OCI-LY3 (cell line): ENCODE measurements around the gene ITGBL1.

Experiments used
- H2AFZ ChIP-seq: fragments of 200-600, 300-600 bp; shearing (Covaris generic); 2 replicates; pipeline ENCODE4 v1.6.0; 2014; ENCODE audit warnings: antibody characterized with exemption, low read depth, low read length
- H3K27ac ChIP-seq: fragments of 200-600, 300-600 bp; sonication (generic); 2 replicates; pipeline ENCODE4 v1.5.1; 2014; ENCODE audit warnings: mild to moderate bottlenecking, low read length, moderate library complexity, mixed read lengths
- H3K27me3 ChIP-seq: fragments of 200-600, 300-600 bp; sonication (generic); 2 replicates; pipeline ENCODE4 v1.6.1; 2014; ENCODE audit warnings: low read depth, low read length, mixed read lengths
- H3K36me3 ChIP-seq: fragments of 200-600, 300-600 bp; sonication (generic); replicated peaks from 2 replicates; pipeline ENCODE3; 2014; ENCODE audit warnings: low read depth, low read length, mixed read lengths
- H3K4me1 ChIP-seq: fragments of 300-600, 200-600 bp; sonication (generic); 2 replicates; pipeline ENCODE4 v1.6.1; 2014; ENCODE audit warnings: low read length, mixed read lengths
- H3K4me2 ChIP-seq: fragments of 200-600, 300-600 bp; sonication (generic); 2 replicates; pipeline ENCODE4 v1.6.1; 2014; ENCODE audit warnings: low read length, mixed read lengths
- H3K4me3 ChIP-seq: fragments of 300-600, 200-600 bp; sonication (generic); 2 replicates; pipeline ENCODE4 v1.5.1; 2014; ENCODE audit warnings: antibody characterized with exemption, mild to moderate bottlenecking, low read length, moderate library complexity
- H3K79me2 ChIP-seq: fragments of 300-600, 200-600 bp; shearing (Covaris generic); 2 replicates; pipeline ENCODE4 v1.6.1; 2014; ENCODE audit warnings: mild to moderate bottlenecking, low read length, mixed read lengths
- H3K9ac ChIP-seq: fragments of 300-600, 200-600 bp; shearing (Covaris generic); 2 replicates; pipeline ENCODE4 v1.6.0; 2014; ENCODE audit warnings: mild to moderate bottlenecking, low read length, moderate library complexity
- H3K9me3 ChIP-seq: fragments of 200-600, 300-600 bp; shearing (Covaris generic); 2 replicates; pipeline ENCODE4 v1.6.1; 2014; ENCODE audit warnings: low read length, mixed read lengths; ENCODE audit not compliant: insufficient read depth
- H4K20me1 ChIP-seq: fragments of 200-600, 300-600 bp; sonication (generic); 2 replicates; pipeline ENCODE4 v1.6.1; 2016; ENCODE audit warnings: low read length, mixed read lengths; ENCODE audit not compliant: insufficient read depth
- CTCF ChIP-seq: fragments of 200-600, 300-600 bp; sonication (generic); IDR thresholded peaks from 2 replicates; pipeline ENCODE4 v1.5.1; 2014; ENCODE audit warnings: antibody characterized with exemption, low read length, low read depth
- EZH2phosphoT487 ChIP-seq: fragments of 200-600 bp; shearing (Covaris generic); IDR thresholded peaks from 2 replicates; pipeline ENCODE4 v1.6.1; 2018; ENCODE audit warnings: antibody characterized with exemption, mixed run types, low read depth

Gene ITGBL1

GRCh38 chr13:101499406-101499805 lies 46.9 kb downstream of the ITGBL1 start:
- H3K79me2 ChIP-seq: no peaks in the 10 kb centered on the region
- no peaks in the 10 kb centered on the region for H3K4me1 ChIP-seq
- TF ChIP-seq CTCF (no peak), EZH2phosphoT487 (no peak)
- no peak overlapping the region for H3K4me3 ChIP-seq
- no peaks in the 10 kb centered on the region for H4K20me1 ChIP-seq
- H3K27ac ChIP-seq: no peak overlapping the region
- no peak overlapping the region for H3K9ac ChIP-seq
- H3K36me3 ChIP-seq: no peaks in the 10 kb centered on the region
- no peak overlapping the region for H3K4me2 ChIP-seq
- 0 out of 2 replicates have a peak, but pooled peaks cover 2% of the 10 kb centered on the region for H3K27me3 ChIP-seq
- H3K9me3 ChIP-seq: no peaks in the 10 kb centered on the region
- H2AFZ ChIP-seq: no peak overlapping the region

DNA sequence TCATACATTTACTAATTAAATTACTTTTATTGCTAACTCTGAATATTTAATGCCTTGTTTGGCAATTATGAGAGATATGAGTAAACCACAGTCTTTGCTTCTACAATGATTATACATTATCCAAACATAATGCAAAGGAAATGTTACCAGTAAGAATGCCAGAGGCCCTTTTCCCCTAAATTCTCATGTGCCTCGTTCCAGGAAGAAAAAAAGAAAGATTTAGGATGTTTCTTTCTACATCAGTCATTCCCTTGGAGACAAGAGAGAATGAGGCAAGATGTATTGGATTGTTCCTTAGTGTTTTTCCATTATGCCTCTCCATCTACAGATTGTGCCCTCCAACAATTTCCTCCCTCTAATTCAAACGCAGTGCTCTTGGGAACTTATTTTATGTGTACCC lies 50.1 kb downstream of the ITGBL1 start:
- Histone ChIP-seq H3K27me3 (0 out of 2 replicates have a peak, but pooled peaks cover 11% of the 10 kb centered on the region), H3K79me2 (no peaks in the 10 kb centered on the region)
- TF ChIP-seq CTCF (no peak), EZH2phosphoT487 (no peak)

GRCh38 chr13:101511161-101511560 lies 58.7 kb downstream of the ITGBL1 start:
- Histone ChIP-seq H3K27me3 (0 out of 2 replicates have a peak, but pooled peaks cover 12% of the 10 kb centered on the region), H3K4me1 (no peaks in the 10 kb centered on the region), H3K27ac (no peak overlapping the region), H4K20me1 (no peaks in the 10 kb centered on the region), H3K4me2 (no peak overlapping the region), H3K79me2 (no peaks in the 10 kb centered on the region), H3K9me3 (no peaks in the 10 kb centered on the region), H3K9ac (no peak overlapping the region), H3K4me3 (no peak overlapping the region), H3K36me3 (no peaks in the 10 kb centered on the region), H2AFZ (no peak overlapping the region)
- TF ChIP-seq EZH2phosphoT487: no peak
- no peak for TF ChIP-seq CTCF

More for the DNA sequence above, 50.1 kb downstream of the ITGBL1 start:
- Histone ChIP-seq H3K27ac (no peak overlapping the region), H3K4me1 (no peaks in the 10 kb centered on the region), H3K4me2 (no peak overlapping the region), H2AFZ (no peak overlapping the region), H3K4me3 (no peak overlapping the region), H3K36me3 (no peaks in the 10 kb centered on the region), H3K9ac (no peak overlapping the region), H4K20me1 (no peaks in the 10 kb centered on the region), H3K9me3 (no peaks in the 10 kb centered on the region)

GRCh38 chr13:101511766-101512165 lies 59.3 kb downstream of the ITGBL1 start:
- Histone ChIP-seq H3K4me2 (no peak overlapping the region), H3K27ac (no peak overlapping the region), H3K79me2 (no peaks in the 10 kb centered on the region), H3K9ac (no peak overlapping the region), H3K36me3 (no peaks in the 10 kb centered on the region), H4K20me1 (no peaks in the 10 kb centered on the region), H3K27me3 (0 out of 2 replicates have a peak, but pooled peaks cover 11% of the 10 kb centered on the region), H3K9me3 (no peaks in the 10 kb centered on the region), H2AFZ (no peak overlapping the region), H3K4me3 (no peak overlapping the region), H3K4me1 (no peaks in the 10 kb centered on the region)
- TF ChIP-seq CTCF (no peak), EZH2phosphoT487 (no peak)
